ENCODE results near the gene CA10.

CA10 gene

GRCh38 chr17:52158450-52159042, at the start of gene CA10:
TSS of gene CA10 (minus strand) at chr17:52158714.
- DNase-seq = no peak

- no peak for DNase-seq
These were observed 49.3 kb upstream of the CA10 start for GRCh38 chr17:52207796-52208195.

- DNase-seq = no peak
These were observed 44.1 kb upstream of the CA10 start for GRCh38 chr17:52202520-52203080.

GRCh38 chr17:52201767-52202519, 43.4 kb upstream of the CA10 start:
- DNase-seq = no peak

GRCh38 chr17:52191491-52191890, 33.0 kb upstream of the CA10 start:
- no peak for DNase-seq

- no peak for DNase-seq
These were observed 23.3 kb upstream of the CA10 start for GRCh38 chr17:52181782-52182181.

- DNase-seq = no peak
These were observed 19.5 kb upstream of the CA10 start for GRCh38 chr17:52178012-52178411.

GRCh38 chr17:52170963-52171572, 12.6 kb upstream of the CA10 start:
- peak; percentile 21 for DNase-seq

- DNase-seq = no peak
These were observed 1.6 kb upstream of the CA10 start for GRCh38 chr17:52160136-52160567.

GRCh38 chr17:52159246-52160135, 977 bp upstream of the CA10 start:
- DNase-seq = no peak

- DNase-seq = no peak
These were observed 688 bp downstream of the CA10 start for GRCh38 chr17:52157603-52158449.

GRCh38 chr17:52156576-52157570, 1.6 kb downstream of the CA10 start:
- no peak for DNase-seq

GRCh38 chr17:52155301-52155700, 3.2 kb downstream of the CA10 start:
- no peak for DNase-seq

GRCh38 chr17:52154466-52154865, 4.0 kb downstream of the CA10 start:
- no peak for DNase-seq

- DNase-seq = no peak
These were observed 7.6 kb downstream of the CA10 start for GRCh38 chr17:52150935-52151334.

GRCh38 chr17:52149626-52150025, 8.9 kb downstream of the CA10 start:
- DNase-seq = no peak

- DNase-seq = no peak
These were observed 9.6 kb downstream of the CA10 start for GRCh38 chr17:52148969-52149351.

- DNase-seq = no peak
These were observed 10.1 kb downstream of the CA10 start for GRCh38 chr17:52148288-52148968.

- DNase-seq = no peak
These were observed 10.6 kb downstream of the CA10 start for GRCh38 chr17:52147872-52148271.

GRCh38 chr17:52147431-52147830, 11.1 kb downstream of the CA10 start:
- no peak for DNase-seq

Measured in RPMI8226 (cell line).